OCI-LY7 (cell line): ENCODE results near the gene KIF3A. TPM values are rescaled to one million over a fixed set of nuclear protein-coding genes. Genes with fewer than 3 reads are reported as not detected.

Experiments
- BruUV-seq: library from RNA; stranded (reverse); fragments of 400-500 nt; replicated peaks from 2 replicates; lab custom pipeline; 2021; lab: Mats Ljungman, UMichigan
- CTCF ChIA-PET: fragments of 300-600 bp; sonication (Branson Sonifier 250); formaldehyde crosslinking; loops from one replicate; lab custom pipeline; 2022; ENCODE audit warnings: antibody characterized with exemption; ENCODE audit not compliant: unreplicated experiment; lab: Charles Lee
- POLR2A ChIA-PET: fragments of 300-600 bp; sonication (Branson Sonifier 250); formaldehyde crosslinking; loops from one replicate; lab custom pipeline; 2022; ENCODE audit warnings: antibody characterized with exemption; lab: Charles Lee
- DNase-seq: peaks from one replicate; pipeline ENCODE4 v3.0.0-alpha.2; 2015; ENCODE audit warnings: low spot score
- H2AFZ ChIP-seq: fragments of 200-600 bp; sonication (generic), shearing (Covaris generic); 2 replicates; pipeline ENCODE4 v1.6.1; 2014; ENCODE audit warnings: mild to moderate bottlenecking, antibody characterized with exemption, low read length, moderate library complexity
- H3K27ac ChIP-seq: fragments of 200-600 bp; sonication (generic); 2 replicates; pipeline ENCODE4 v1.5.1; 2014; ENCODE audit warnings: mixed run types, low read depth, mild to moderate bottlenecking, moderate library complexity, low read length, inconsistent platforms; ENCODE audit not compliant: poor library complexity, severe bottlenecking
- H3K36me3 ChIP-seq: fragments of 200-600 bp; sonication (generic); 2 replicates; pipeline ENCODE4 v1.6.1; 2014; ENCODE audit warnings: mild to moderate bottlenecking, antibody characterized with exemption, low read length, moderate library complexity, mixed read lengths; ENCODE audit not compliant: insufficient read depth
- H3K4me1 ChIP-seq: fragments of 200-600 bp; sonication (generic); 2 replicates; pipeline ENCODE4 v1.5.1; 2014; ENCODE audit warnings: mild to moderate bottlenecking, low read length; ENCODE audit not compliant: insufficient read depth, poor library complexity, severe bottlenecking
- H3K4me2 ChIP-seq: fragments of 200-600 bp; sonication (generic); 2 replicates; pipeline ENCODE4 v1.6.1; 2014; ENCODE audit warnings: mild to moderate bottlenecking, low read length
- H3K4me3 ChIP-seq: fragments of 200-600 bp; sonication (generic); 2 replicates; pipeline ENCODE4 v1.5.1; 2014; ENCODE audit warnings: mild to moderate bottlenecking, low read depth, low read length; ENCODE audit not compliant: poor library complexity, severe bottlenecking
- H3K79me2 ChIP-seq: fragments of 200-600 bp; sonication (generic); 2 replicates; pipeline ENCODE4 v1.6.1; 2016; ENCODE audit warnings: low read depth, mild to moderate bottlenecking, low read length, moderate library complexity, mixed read lengths; ENCODE audit not compliant: insufficient read depth
- H3K9me2 ChIP-seq: fragments of 200-600 bp; sonication (generic); 2 replicates; pipeline ENCODE4 v1.6.1; 2016; ENCODE audit warnings: mild to moderate bottlenecking, low read length, mixed read lengths; ENCODE audit not compliant: insufficient read depth
- H3K9me3 ChIP-seq: fragments of 200-600 bp; sonication (generic); 2 replicates; pipeline ENCODE4 v1.6.1; 2014; ENCODE audit warnings: mild to moderate bottlenecking, mixed run types, low read length, mixed read lengths
- H4K20me1 ChIP-seq: fragments of 200-600 bp; sonication (generic); 2 replicates; pipeline ENCODE4 v1.6.1; 2014; ENCODE audit warnings: mild to moderate bottlenecking, antibody characterized with exemption, low read length, moderate library complexity, mixed read lengths; ENCODE audit not compliant: insufficient read depth
- CTCF ChIP-seq: fragments of 200-600 bp; sonication (generic); conservative IDR thresholded peaks from 2 replicates; pipeline ENCODE4 v1.5.1; 2014; ENCODE audit warnings: mild to moderate bottlenecking, antibody characterized with exemption, low read length, moderate library complexity, mixed read lengths
- EZH2phosphoT487 ChIP-seq: fragments of 200-600 bp; sonication (generic); IDR thresholded peaks from 2 replicates; pipeline ENCODE4 v1.6.1; 2018; ENCODE audit warnings: low read depth, borderline replicate concordance, mild to moderate bottlenecking, mixed run types, antibody characterized with exemption, low read length, moderate library complexity, mixed read lengths
- intact Hi-C: fragments of 100-400 bp; cut with micrococcal nuclease; formaldehyde crosslinking; loops from one replicate; pipeline ENCODE4 v1.10.0; 2022; ENCODE audit not compliant: unreplicated experiment
- total RNA-seq, 2 experiments: library from RNA; depleted of rRNA in 1 of 2; stranded (reverse); fragments of >200 nt in 1 of 2; shearing (Covaris generic) in 1 of 2; gene quantifications; 2 replicates each; pipeline ENCODE4 v1.2.3, GENCODE V29; 2014 to 2022

KIF3A gene
- total RNA-seq, 2 experiments from 2014 or later: 6.7 to 14.2 TPM

DNA sequence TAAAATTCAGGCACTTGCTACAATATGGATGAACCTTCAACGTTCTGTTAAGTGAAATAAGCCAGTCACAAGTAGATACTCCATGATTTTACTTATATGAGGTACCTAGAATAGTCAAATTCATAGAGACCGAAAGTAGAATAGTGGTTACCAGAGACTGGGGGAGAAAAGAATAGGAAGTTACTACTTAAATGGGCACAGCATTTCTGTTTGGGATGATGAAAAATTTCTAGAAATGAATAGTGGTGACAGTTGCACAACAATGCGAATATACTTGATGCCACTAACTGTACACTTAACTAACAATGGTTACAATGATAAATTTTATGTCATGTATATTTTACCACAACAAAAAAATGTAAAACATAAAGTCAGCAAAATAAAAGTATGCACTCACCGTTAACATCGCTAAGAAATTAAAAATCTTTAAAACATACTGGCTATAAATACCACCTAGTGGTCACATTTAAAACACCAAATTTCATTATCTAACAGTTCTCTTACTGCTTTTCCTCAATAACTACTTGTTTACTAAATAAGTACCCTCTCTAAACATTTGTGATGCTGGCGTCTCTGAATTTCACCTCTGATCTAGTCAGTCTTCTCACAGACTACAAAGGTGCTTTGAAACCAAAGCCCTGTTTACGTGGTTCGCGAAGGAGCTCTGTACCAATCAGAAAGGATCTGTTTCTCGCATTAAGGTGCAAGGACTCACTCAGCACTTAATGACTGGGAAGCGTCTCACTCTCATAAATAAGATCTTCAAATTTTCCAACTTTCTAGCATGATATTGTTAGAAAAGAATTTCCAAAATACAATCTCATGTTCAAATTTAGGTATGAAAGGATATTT, 22.7 kb downstream of the KIF3A start:
- Histone ChIP-seq H3K4me1 (no peaks in the 10 kb centered on the region), H3K4me2 (no peak overlapping the region), H3K27ac (no peak overlapping the region), H3K36me3 (no peaks in the 10 kb centered on the region), H3K79me2 (no peaks in the 10 kb centered on the region), H4K20me1 (no peaks in the 10 kb centered on the region), H3K9me3 (no peaks in the 10 kb centered on the region), H3K4me3 (no peak overlapping the region), H3K9me2 (no peaks in the 10 kb centered on the region), H2AFZ (no peak overlapping the region)
- BruUV-seq: no TSS peak
- peak; percentile 12 for DNase-seq
- intact Hi-C loops: loop anchor here (5.0 kb wide), 1 partner anchor 187 kb away; no protein-coding TSS in a partner anchor
- ChIA-PET CTCF (no interaction called here), POLR2A (interaction anchor here (0.8 to 1.2 kb wide), 2 partner anchors 11 to 14 kb away, joined by 3 to 6 read pairs; no protein-coding TSS in a partner anchor)
- no peak for TF ChIP-seq EZH2phosphoT487
- TF ChIP-seq CTCF: peak; percentile 80

DNA sequence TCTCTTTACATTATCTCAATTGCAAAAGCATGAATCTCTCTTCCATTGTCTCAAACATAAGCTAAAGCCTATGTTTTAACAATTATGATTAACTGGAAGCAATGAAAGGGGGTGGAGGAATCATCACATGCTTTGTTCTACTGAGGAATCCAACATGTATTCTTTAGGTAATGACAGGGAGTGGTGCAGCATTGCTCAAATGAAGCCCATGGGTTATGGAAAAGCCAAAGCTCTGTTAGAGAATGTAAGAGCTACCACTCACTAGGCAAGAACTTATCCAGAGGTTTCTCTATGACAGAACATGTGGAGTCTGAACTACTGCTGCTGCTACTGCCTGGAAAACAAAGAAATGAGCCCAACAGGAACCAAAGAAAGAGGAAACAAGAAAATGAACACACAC, 28.7 kb downstream of the KIF3A start:
- DNase-seq: no peak
- H3K4me3 ChIP-seq: no peak overlapping the region
- CTCF ChIA-PET: interaction anchor here (0.5 kb wide), 1 partner anchor 375 kb away, joined by 3 read pairs; no protein-coding TSS in a partner anchor
- H3K36me3 ChIP-seq: no peaks in the 10 kb centered on the region
- H3K4me2 ChIP-seq: no peak overlapping the region
- intact Hi-C loops: no loop called here
- no peaks in the 10 kb centered on the region for H3K9me2 ChIP-seq
- TF ChIP-seq EZH2phosphoT487: no peak
- TF ChIP-seq CTCF: no peak
- no peak overlapping the region for H3K27ac ChIP-seq
- H2AFZ ChIP-seq: no peak overlapping the region
- no TSS peak for BruUV-seq
- POLR2A ChIA-PET: interaction anchor here (0.6 to 1.4 kb wide), 4 partner anchors 9 to 29 kb away, joined by 3 to 5 read pairs (median 4); partner anchors contain the start of gene KIF3A
- H4K20me1 ChIP-seq: no peaks in the 10 kb centered on the region
- no peaks in the 10 kb centered on the region for H3K4me1 ChIP-seq
- H3K79me2 ChIP-seq: no peaks in the 10 kb centered on the region
- H3K9me3 ChIP-seq: no peaks in the 10 kb centered on the region
